Measurements from ENCODE around the gene LONRF2.

The LONRF2 gene

GRCh38 chr2:100276716-100277115 lies 45.6 kb downstream of the LONRF2 start:
- no peak for DNase-seq (ENCODE audit: low read depth in 2 of 2)

GRCh38 chr2:100275200-100275589 lies 47.1 kb downstream of the LONRF2 start:
- no peak for DNase-seq (ENCODE audit: low read depth in 2 of 2)

GRCh38 chr2:100274566-100275199 lies 47.6 kb downstream of the LONRF2 start:
- DNase-seq (ENCODE audit: low read depth in 2 of 2): no peak

GRCh38 chr2:100274076-100274475 lies 48.2 kb downstream of the LONRF2 start:
- DNase-seq (ENCODE audit: low read depth in 2 of 2): no peak

GRCh38 chr2:100273387-100273786 lies 48.9 kb downstream of the LONRF2 start:
- no peak for DNase-seq (ENCODE audit: low read depth in 2 of 2)

- no peak for DNase-seq (ENCODE audit: low read depth in 2 of 2)
These were observed 49.4 kb downstream of the LONRF2 start for GRCh38 chr2:100272841-100273329.

- no peak for DNase-seq (ENCODE audit: low read depth in 2 of 2)
These were observed 51.1 kb downstream of the LONRF2 start for GRCh38 chr2:100271210-100271609.

- DNase-seq (ENCODE audit: low read depth in 2 of 2): no peak
These were observed 51.7 kb downstream of the LONRF2 start for GRCh38 chr2:100270381-100271146.

GRCh38 chr2:100269889-100270288 lies 52.4 kb downstream of the LONRF2 start:
- no peak for DNase-seq (ENCODE audit: low read depth in 2 of 2)

- no peak for DNase-seq (ENCODE audit: low read depth in 2 of 2)
These were observed 53.3 kb downstream of the LONRF2 start for GRCh38 chr2:100268986-100269385.

GRCh38 chr2:100267751-100268150 lies 54.5 kb downstream of the LONRF2 start:
- DNase-seq (ENCODE audit: low read depth in 2 of 2): no peak

GRCh38 chr2:100266126-100266525 lies 56.2 kb downstream of the LONRF2 start:
- no peak for DNase-seq (ENCODE audit: low read depth in 2 of 2)

- DNase-seq (ENCODE audit: low read depth in 2 of 2): no peak
These were observed 57.1 kb downstream of the LONRF2 start for GRCh38 chr2:100265226-100265625.

- no peak for DNase-seq (ENCODE audit: low read depth in 2 of 2)
These were observed 57.6 kb downstream of the LONRF2 start for GRCh38 chr2:100264651-100265050.

- no peak for DNase-seq (ENCODE audit: low read depth in 2 of 2)
These were observed 58.2 kb downstream of the LONRF2 start for GRCh38 chr2:100264121-100264520.

- peak; percentile 14 to 27 for DNase-seq (ENCODE audit: low read depth in 2 of 2)
These were observed 59.6 kb downstream of the LONRF2 start for GRCh38 chr2:100262555-100263320.

- DNase-seq (ENCODE audit: low read depth in 2 of 2): no peak
These were observed 60.3 kb downstream of the LONRF2 start for GRCh38 chr2:100262046-100262445.

- DNase-seq (ENCODE audit: low read depth in 2 of 2): no peak
These were observed 61.3 kb downstream of the LONRF2 start for GRCh38 chr2:100260712-100261620.

- DNase-seq (ENCODE audit: low read depth in 2 of 2): no peak
These were observed 63.2 kb downstream of the LONRF2 start for GRCh38 chr2:100259106-100259505.

GRCh38 chr2:100257939-100258338 lies 64.4 kb downstream of the LONRF2 start:
- DNase-seq (ENCODE audit: low read depth in 2 of 2): no peak

GRCh38 chr2:100256849-100257248 lies 65.5 kb downstream of the LONRF2 start:
- no peak for DNase-seq (ENCODE audit: low read depth in 2 of 2)
